ENCODE results near the gene BCORL1.

BCORL1 gene

GRCh38 chrX:130091980-130092522, 109.6 kb downstream of the BCORL1 start:
- no peak for FAIRE-seq

GRCh38 chrX:130093271-130093670, 110.8 kb downstream of the BCORL1 start:
- no peak for FAIRE-seq

More at GRCh38 chrX:130091980-130092522, 109.6 kb downstream of the BCORL1 start:
- DNase-seq (ENCODE audit: insufficient read length, low spot score): no peak

DNA sequence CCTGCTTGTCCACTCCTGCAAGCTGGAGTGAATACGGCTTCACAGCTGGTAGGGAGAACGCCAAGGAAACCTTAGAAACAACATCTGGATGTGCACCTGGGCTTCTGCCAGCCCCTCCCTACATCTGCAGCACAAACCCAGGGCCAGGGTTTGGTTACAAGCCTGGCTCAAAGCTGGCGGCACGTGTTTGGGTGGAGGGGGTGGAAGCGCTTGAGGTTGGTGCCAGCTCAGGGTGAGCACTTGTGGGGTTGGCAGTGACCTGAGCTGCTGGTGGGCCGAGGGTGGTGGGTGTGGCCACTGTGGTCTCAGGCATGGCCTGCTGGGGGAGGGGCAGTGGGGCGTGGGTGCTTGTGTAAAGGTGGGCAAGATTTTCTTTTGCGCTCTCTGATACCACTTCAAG, 112.3 kb downstream of the BCORL1 start:
- DNase-seq (ENCODE audit: insufficient read length, low spot score): no peak
- FAIRE-seq: no peak

More at GRCh38 chrX:130093271-130093670, 110.8 kb downstream of the BCORL1 start:
- DNase-seq (ENCODE audit: insufficient read length, low spot score): no peak

DNA sequence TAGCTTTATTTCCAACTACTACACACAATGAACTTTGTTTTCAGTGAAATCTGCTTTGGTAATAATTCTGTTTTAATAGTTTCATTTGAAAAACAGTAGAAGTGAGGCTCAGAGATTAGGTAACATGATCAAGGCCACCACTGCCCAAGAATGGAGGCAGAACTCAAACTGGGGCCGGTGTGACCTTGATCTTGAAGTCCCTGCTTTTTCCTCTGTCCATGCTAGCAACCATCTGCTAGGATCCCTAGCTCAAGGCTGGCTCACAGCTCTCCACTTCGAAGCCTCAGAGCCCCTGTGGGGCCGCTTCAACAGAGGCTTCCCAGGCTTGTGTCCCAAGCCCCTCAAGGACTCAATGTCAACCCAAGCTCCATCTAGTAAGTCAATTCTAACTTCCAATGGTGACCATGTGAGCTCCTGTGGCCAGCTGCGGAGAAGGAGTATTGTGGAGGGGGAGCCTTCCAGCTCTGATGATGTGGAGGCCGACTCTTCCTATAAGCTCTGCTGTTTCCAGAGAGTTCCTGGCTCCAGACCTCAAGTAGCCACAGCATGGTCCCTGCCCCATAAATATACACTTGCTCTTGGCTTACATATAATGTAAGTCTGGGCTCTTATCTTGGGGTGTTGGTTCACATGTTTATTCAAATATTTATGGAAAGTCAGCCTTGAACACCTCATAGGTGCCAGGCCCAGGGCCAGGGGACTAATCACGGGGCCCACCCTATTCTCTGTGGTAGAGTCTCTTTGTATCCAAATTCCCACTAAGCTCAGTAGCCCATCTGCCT, 113.0 kb downstream of the BCORL1 start:
- DNase-seq (ENCODE audit: insufficient read length, low spot score) (no peak), FAIRE-seq (no peak)

GRCh38 chrX:130097507-130098209, 115.2 kb downstream of the BCORL1 start:
- FAIRE-seq (no peak), DNase-seq (ENCODE audit: insufficient read length, low spot score) (no peak)

GRCh38 chrX:130098210-130098552, 115.7 kb downstream of the BCORL1 start:
- DNase-seq (ENCODE audit: insufficient read length, low spot score) (no peak), FAIRE-seq (no peak)

- FAIRE-seq (no peak), DNase-seq (ENCODE audit: insufficient read length, low spot score) (no peak)
Observed at GRCh38 chrX:130100180-130100579, 117.7 kb downstream of the BCORL1 start.

GRCh38 chrX:130103605-130104004, 121.2 kb downstream of the BCORL1 start:
- FAIRE-seq (no peak), DNase-seq (ENCODE audit: insufficient read length, low spot score) (no peak)

DNA sequence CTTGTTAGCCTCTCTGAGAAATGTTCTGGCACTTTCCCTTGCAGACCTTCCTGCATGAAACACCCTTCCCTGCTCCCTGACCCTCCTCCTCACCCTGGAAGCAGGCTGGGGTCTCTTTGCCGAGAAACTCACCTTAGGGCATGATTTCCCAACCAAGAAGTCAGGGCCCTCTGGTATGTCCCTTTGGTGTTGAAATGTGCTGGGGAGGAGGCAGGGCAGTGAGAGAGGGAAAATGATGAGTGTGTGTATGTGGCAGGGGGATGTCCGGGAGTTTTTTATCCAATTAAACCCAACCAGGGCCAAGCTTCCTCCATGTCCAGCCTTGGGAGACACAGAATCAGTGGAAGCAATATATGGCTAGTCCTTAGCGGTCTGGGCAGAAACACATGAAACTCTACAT, 122.8 kb downstream of the BCORL1 start:
- FAIRE-seq: no peak
- DNase-seq (ENCODE audit: insufficient read length, low spot score): no peak

- FAIRE-seq (no peak), DNase-seq (ENCODE audit: insufficient read length, low spot score) (no peak)
Observed at GRCh38 chrX:130106071-130106470, 123.6 kb downstream of the BCORL1 start.

Data from HTR-8/SVneo (cell line).